Heart left ventricle (tissue), 13 donors: ENCODE measurements around the gene UBXN1.

Experiments
- POLR2A ChIP-seq, 2 donors: fragments of 450-650 bp; IDR thresholded peaks; one replicate each; pipeline ENCODE4 v1.6.1; 2017; ENCODE audit warnings: antibody characterized with exemption in 2 of 2, mild to moderate bottlenecking in 2 of 2, moderate library complexity in 2 of 2
- TF ChIP-seq, protein P1 (sequence below), 12 donors: fragments of 200-600 bp; sonication (generic) in 4 of 12; IDR thresholded peaks; one replicate each; pipeline versions ENCODE4 v1.5.0 to v1.8.0; 2018 to 2022; ENCODE audit warnings: antibody characterized with exemption in 12 of 12, mild to moderate bottlenecking in 5 of 12
- donor health status: ischemic (EF 13 %, LVEDD 7.1; RV severe dilation, severe dysfunction).
- donor health status: DM: no; HTN: yes; CAD: no.
- donor health status: DM: no; HTN: no; CAD: no.
- donor health status: ischemic (EF 25% LVEDD 6.9; RV normal size, moderate dysfunction).
- donor health status: ischemic (EF 25% LVEDD 5.7; RV mildly dilated, moderate dysfunction).
- donor health status: ischemic (EF 35%, LVEDD 5.7; RV mildly dilated, moderate dysfunction).
- donor health status: nonischemic (EF 11% LVEDD 7.7; RV severe dilation, severe dysfunction).
- donor health status: DM: yes; HTN: yes; CAD: no.
- donor health status: PGD.
- donor health status: ischemic (EF 29% LVEDD 5.4; RV normal size, mild dysfunction).
- donor health status: nonischemic (EF 23%, LVEDD 6.1; RV moderate dilation, normal function).

- no peak for TF ChIP-seq POLR2A (IDR thresholded peaks at IDR 0.05)
- TF ChIP-seq, protein P1, sequence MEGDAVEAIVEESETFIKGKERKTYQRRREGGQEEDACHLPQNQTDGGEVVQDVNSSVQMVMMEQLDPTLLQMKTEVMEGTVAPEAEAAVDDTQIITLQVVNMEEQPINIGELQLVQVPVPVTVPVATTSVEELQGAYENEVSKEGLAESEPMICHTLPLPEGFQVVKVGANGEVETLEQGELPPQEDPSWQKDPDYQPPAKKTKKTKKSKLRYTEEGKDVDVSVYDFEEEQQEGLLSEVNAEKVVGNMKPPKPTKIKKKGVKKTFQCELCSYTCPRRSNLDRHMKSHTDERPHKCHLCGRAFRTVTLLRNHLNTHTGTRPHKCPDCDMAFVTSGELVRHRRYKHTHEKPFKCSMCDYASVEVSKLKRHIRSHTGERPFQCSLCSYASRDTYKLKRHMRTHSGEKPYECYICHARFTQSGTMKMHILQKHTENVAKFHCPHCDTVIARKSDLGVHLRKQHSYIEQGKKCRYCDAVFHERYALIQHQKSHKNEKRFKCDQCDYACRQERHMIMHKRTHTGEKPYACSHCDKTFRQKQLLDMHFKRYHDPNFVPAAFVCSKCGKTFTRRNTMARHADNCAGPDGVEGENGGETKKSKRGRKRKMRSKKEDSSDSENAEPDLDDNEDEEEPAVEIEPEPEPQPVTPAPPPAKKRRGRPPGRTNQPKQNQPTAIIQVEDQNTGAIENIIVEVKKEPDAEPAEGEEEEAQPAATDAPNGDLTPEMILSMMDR (IDR thresholded peaks at IDR 0.05), result no peak
Observed at GRCh38 chr11:62716816-62717215, 37.9 kb upstream of the UBXN1 start.
